ENCODE data around the gene ADAM20.
"Not testable (repeated sequence)": the region's sequence is repeated elsewhere in the genome, so short reads cannot be mapped to it uniquely, and the experiment has no call there.

Gene ADAM20

DNA sequence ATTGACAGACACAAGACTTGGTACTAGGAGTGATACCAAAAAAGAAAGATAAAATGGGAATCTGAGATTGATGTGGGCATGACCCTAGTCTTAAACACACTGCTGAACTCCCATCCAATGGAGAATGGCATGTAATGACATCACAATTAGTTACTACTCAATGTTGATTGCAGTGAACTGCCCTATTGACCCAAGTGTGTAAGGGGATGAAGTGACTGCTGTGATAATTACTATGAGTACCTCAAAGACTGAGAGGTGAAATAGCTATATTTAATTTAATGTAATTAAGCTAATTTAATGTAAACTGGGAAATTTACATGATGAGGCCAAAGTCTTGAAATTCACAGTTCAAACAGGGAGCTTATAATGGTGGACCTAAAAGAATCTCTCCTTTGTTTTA lies at the start of gene ADAM20:
Gene ADAM20 (minus strand): TSS at position 101 of the 400 bp plus-strand sequence. CDS start 10,247 bp downstream, outside the sequence.
- DNase-seq (ENCODE audit: low read depth in 2 of 2), result no peak

DNA sequence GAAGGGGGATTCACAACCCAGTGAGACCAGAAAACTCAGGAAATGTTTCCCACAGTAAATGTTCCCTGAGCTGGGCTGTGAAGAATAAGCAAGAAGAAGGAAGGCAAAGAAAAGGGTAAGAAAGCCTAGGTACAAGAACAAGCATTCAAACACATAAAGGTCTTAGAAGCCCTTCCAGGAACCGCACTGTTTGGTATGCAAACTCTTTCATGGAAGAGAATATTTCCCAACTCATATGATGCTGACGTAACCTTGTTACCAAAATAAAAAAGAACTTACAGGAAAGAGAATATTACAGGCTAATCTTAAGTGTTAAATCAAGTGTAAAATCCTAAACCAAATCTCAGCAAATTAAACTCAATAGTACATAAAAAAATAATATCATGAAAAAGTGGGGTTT lies 42.1 kb upstream of the ADAM20 start:
- DNase-seq (ENCODE audit: low read depth in 2 of 2), result no peak

DNA sequence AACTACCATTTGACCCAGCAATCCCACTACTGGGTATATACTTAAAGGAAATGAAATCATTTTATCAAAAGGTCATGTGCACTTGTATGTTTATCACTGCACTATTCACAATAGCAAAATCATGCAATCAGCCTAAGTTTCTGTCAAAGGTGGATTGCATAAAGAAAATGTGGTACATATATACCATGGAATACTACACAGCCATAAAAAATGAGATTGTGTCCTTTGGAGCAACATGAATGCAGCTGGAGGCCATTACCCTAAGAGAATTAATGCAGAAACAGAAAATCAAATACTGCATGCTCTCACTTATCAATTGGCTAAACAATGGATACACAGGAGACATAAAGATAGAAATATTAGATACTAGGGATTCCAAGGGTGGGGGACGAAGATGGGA lies 38.2 kb upstream of the ADAM20 start:
- DNase-seq (ENCODE audit: low read depth in 2 of 2), result no peak

GRCh38 chr14:70571139-70571538 lies 36.3 kb upstream of the ADAM20 start:
- no peak for DNase-seq (ENCODE audit: low read depth in 2 of 2)

GRCh38 chr14:70567791-70568190 lies 33.0 kb upstream of the ADAM20 start:
- no peak for DNase-seq (ENCODE audit: low read depth in 2 of 2)

DNA sequence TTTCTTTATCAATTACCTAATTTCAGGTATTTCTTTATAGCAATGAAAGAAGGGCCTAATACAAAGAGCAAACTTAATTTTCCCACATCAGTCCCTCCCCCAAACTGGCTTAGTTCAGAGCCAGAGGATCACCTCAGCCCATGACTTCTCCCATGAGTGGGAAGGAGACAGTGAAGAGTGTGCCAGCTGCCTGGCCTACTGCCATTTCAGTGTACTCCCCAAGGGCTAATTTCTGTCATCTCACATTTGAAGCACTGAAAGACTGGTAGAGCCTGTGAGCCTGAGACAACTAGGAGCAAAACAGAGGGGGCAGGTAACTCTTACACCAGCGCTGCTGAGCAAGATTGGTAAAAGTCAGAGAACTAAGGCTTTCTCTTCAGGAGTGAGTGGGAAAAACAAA lies 29.1 kb upstream of the ADAM20 start:
- DNase-seq (ENCODE audit: low read depth in 2 of 2), result no peak

DNA sequence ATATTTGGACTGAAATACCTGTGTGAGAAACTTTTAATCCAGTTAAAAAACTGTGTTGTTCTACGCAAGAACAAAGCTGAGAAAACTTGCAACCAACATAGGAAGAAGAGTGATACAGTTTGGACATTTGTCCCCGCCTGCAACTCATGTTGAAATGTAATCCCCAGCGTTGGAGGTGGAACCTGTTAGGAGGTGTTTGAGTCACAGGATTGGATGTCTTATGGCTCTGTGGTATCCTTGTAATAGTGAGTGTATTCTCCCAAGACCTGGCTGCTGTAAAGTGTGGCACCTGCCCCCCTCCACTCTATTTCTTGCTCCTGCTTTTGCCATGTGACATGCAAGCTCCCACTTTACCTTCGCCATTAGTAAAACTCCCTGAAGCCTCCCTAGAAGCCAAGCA lies 28.6 kb upstream of the ADAM20 start:
- DNase-seq (ENCODE audit: low read depth in 2 of 2), result no peak

DNA sequence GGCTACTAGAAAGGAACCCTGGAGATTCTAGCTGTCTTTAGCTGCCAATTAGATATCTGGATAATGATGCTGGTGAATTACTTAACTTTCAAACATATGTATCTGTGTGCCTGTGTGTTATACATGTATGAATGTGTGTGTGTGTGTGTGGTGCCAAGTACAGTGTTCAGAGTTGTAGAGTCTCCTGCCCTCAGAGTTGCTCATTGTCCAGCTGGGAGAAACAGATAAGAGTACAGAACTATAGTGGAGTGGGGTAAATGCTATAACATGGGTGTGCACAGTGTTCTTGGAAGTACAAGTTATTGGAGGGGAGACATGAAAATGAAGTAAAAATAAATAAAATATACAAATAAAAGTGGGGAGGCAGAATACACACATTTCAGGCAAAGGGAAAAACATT lies 23.6 kb upstream of the ADAM20 start:
- no peak for DNase-seq (ENCODE audit: low read depth in 2 of 2)

DNA sequence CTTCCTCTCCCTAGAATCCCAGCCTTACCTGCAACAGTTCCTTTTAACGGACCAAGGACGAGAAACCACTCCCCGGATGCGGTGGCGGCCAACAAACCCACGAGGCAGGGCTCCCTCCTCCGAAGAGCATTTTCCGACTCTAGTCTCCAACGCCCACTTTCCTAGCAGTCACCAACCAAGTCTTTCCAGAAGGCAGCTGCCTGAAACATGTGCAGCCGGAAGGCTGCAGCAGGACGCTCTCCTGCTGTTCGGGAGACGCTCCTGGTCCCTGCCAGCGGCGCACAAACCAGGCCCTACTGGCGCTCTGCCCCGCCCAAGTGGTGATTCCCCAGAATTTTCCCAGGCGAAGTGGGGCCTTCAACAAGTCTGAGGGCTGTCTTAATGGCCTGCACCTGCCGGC lies 21.1 kb upstream of the ADAM20 start:
- no peak for DNase-seq (ENCODE audit: low read depth in 2 of 2)

GRCh38 chr14:70538087-70538486 lies 3.3 kb upstream of the ADAM20 start:
- no peak for DNase-seq (ENCODE audit: low read depth in 2 of 2)

DNA sequence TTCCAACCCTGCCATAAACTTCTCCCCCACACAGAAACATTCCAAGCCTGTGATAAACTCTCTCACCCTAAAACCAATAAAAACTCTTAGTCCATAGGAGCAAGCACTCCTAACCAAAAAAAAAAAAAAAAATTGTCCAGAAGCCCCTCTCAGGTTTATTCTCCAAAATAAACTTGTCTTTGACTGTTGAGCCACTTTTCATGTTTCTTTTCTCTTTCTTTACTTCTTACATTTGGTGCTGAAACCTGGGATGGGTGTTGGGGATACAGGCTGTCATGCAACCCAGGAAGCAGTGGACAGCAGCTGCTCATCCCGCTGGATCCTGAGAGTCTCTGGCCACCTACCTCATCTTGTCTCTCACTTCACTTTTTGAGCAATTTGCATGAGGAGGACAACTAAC lies 2.0 kb upstream of the ADAM20 start:
- no peak for DNase-seq (ENCODE audit: low read depth in 2 of 2)

DNA sequence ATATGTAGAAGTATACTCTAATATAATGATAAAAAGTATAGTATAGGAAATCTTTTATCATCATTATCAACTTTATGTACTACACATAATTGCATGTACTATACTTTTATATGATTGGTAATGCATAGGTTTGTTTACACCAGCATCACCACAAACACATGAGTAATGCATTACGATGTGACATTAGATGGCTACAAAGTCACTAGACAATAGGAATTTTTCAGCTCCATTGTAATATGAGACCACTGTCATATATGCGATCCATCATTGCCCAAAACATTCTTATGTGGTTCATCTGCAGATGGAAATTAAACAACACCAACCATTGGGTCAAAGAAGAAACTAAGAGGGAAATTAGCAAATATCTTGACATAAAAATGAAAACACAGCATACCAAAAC lies 4.4 kb downstream of the ADAM20 start:
- no peak for DNase-seq (ENCODE audit: low read depth in 2 of 2)

GRCh38 chr14:70527501-70528105 lies 7.2 kb downstream of the ADAM20 start:
- no peak for DNase-seq (ENCODE audit: low read depth in 2 of 2)

GRCh38 chr14:70525691-70526090 lies 9.1 kb downstream of the ADAM20 start:
- DNase-seq (ENCODE audit: low read depth in 2 of 2), result no peak

DNA sequence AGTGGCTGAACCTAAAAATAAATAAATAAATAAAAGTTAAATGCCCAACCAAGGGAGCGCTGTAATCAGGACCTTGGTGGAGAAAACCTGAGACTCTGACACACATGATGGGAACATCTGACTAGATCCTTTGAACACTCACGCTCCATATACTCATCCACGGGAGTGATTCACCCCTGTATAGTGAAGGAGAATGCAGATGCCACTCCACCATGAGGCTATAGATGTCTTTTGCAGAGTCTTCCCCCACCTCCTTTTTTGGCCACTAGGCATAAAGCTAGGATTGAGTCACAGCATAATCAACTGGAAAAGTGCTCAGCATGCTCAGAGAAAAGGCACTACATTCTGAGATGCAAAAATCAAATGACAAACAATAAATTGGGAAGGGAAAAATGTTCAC lies 19.0 kb downstream of the ADAM20 start:
- no peak for DNase-seq (ENCODE audit: low read depth in 2 of 2)

GRCh38 chr14:70514168-70515069 lies 20.4 kb downstream of the ADAM20 start:
- DNase-seq (ENCODE audit: low read depth in 2 of 2), result no peak

DNA sequence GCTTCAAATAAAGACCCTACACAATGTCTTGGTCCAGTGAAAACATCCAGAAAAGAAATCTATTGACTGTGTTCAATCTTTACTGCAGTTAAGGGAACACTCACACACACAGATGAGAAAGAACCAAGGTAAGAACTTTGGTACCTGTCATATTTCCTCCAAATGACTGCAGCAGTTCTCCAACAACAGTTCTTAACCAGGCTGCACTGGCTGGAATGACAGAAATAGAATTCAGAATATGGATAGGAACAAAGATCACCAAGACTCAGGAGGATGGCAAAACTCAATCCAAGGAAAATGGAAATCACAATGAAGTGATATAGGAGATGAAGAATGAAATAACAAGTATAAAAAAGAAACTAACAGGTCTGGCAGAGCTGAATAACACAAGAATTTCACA lies 36.6 kb downstream of the ADAM20 start:
- no peak for DNase-seq (ENCODE audit: low read depth in 2 of 2)

GRCh38 chr14:70489579-70490200 lies 45.1 kb downstream of the ADAM20 start:
- no peak for DNase-seq (ENCODE audit: low read depth in 2 of 2)

DNA sequence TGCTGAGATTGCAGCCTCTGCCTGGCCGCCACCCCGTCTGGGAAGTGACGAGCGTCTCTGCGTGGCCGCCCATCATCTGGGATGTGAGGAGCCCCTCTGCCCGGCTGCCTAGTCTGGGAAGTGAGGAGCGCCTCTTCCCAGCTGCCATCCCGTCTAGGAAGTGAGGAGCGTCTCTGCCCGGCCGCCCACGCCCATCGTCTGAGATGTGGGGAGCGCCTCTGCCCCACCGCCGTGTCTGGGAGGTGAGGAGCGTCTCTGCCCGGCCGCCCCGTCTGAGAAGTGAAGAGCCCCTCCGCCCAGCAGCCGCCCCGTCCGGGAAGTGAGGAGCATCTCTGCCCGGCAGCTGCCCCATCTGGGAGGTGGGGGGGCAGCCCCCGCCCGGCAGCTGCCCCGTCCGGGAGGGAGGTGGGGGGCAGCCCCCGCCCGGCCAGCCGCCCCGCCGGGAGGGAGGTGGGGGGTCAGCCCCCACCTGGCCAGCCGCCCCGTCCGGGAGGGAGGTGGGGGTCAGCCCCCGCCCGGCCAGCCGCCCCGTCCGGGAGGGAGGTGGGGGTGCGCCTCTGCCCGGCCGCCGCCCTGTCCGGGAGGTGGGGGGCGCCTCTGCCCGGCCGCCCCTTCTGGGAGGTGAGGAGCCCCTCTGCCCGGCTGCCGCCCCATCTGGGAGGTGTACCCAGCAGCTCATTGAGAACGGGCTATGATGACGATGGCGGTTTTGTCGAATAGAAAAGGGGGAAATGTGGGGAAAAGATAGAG lies 57.3 kb downstream of the ADAM20 start:
- not testable (repeated sequence) for DNase-seq (ENCODE audit: low read depth in 2 of 2)

GRCh38 chr14:70475459-70475858 lies 59.3 kb downstream of the ADAM20 start:
- DNase-seq (ENCODE audit: low read depth in 2 of 2), result not testable (repeated sequence)

DNA sequence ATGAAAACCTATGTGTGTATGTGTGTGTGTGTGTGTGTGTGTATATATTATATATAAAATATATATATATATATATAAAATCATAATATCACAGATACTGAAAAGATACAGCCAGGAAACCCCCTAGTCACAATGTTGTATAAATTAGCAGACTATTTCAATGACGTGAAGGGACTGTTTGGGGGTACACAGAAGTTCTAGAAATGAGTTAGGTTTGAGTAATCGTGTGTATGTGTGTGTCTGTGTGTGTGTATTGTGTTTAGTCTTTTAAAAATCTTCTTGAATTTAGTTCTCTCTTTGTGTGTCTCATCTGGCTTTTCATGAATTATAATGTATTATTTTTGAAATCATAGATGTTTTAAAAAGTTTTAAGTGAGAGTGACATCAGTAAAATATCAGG lies 61.0 kb downstream of the ADAM20 start:
- no peak for DNase-seq (ENCODE audit: low read depth in 2 of 2)

All from stimulated activated CD8-positive, alpha-beta memory T cell treated with anti-CD3 and anti-CD28 coated beads, Interleukin-7, amount 100 ng/mL, for 4 hours (primary cell).